Measurements from ENCODE around the gene TJP2. TPM values are rescaled to one million over a fixed set of nuclear protein-coding genes. Genes with fewer than 3 reads are reported as not detected.

Gene TJP2
- total RNA-seq, 2 experiments from 2014 or later = 6.3 to 8.0 TPM

- Mint-ChIP-seq H3K36me3 (ENCODE audit: low read depth) (no peaks in the 10 kb centered on the region), H3K27me3 (peaks cover 18% of the 10 kb centered on the region), H3K4me1 (ENCODE audit: low read depth) (no peaks in the 10 kb centered on the region), H3K27ac (no peak overlapping the region), H3K4me3 (no peak overlapping the region), H3K9me3 (peaks cover 3% of the 10 kb centered on the region)
- H3K9me3 ChIP-seq (ENCODE audit: control insufficient read depth in 1 of 2, insufficient read depth in 1 of 2, low read length in 2 of 2) = peaks cover 0 to 9% of the 10 kb centered on the region in 2 experiments
- intact Hi-C loops (cut with DNase I, micrococcal nuclease) = no loop called here
- no peaks in the 10 kb centered on the region for H3K4me1 ChIP-seq (ENCODE audit: insufficient read depth, low read length)
- H3K27ac ChIP-seq (ENCODE audit: low read depth in 1 of 2, low read length in 2 of 2) = no peak overlapping the region
- H3K4me3 ChIP-seq (ENCODE audit: low read length) = no peak overlapping the region
- ATAC-seq (ENCODE audit: poor library complexity) = no peak
- ChIA-PET POLR2A (no interaction called here), CTCF (no interaction called here)
- peaks cover 0 to 3% of the 10 kb centered on the region in 2 experiments for H3K27me3 ChIP-seq (ENCODE audit: control insufficient read depth in 1 of 2, insufficient read depth in 2 of 2, low read length in 2 of 2)
- DNase-seq = no peak
- no peak for TF ChIP-seq CTCF (IDR thresholded peaks at IDR 0.05)
- no peaks in the 10 kb centered on the region for H3K36me3 ChIP-seq (ENCODE audit: insufficient read depth, low read length)
Observed at GRCh38 chr9:69272212-69272611, 98.1 kb downstream of the TJP2 start.

- Mint-ChIP-seq H3K4me1 (ENCODE audit: low read depth) (no peaks in the 10 kb centered on the region), H3K36me3 (ENCODE audit: low read depth) (no peaks in the 10 kb centered on the region), H3K27me3 (peaks cover 17% of the 10 kb centered on the region), H3K4me3 (no peak overlapping the region), H3K27ac (no peak overlapping the region), H3K9me3 (peaks cover 3% of the 10 kb centered on the region)
- Histone ChIP-seq H3K27me3 (ENCODE audit: control insufficient read depth in 1 of 2, insufficient read depth in 2 of 2, low read length in 2 of 2) (peaks cover 2 to 3% of the 10 kb centered on the region in 2 experiments), H3K27ac (ENCODE audit: low read depth in 1 of 2, low read length in 2 of 2) (no peak overlapping the region), H3K9me3 (ENCODE audit: control insufficient read depth in 1 of 2, insufficient read depth in 1 of 2, low read length in 2 of 2) (peaks cover 0 to 9% of the 10 kb centered on the region in 2 experiments), H3K36me3 (ENCODE audit: insufficient read depth, low read length) (no peaks in the 10 kb centered on the region), H3K4me1 (ENCODE audit: insufficient read depth, low read length) (no peaks in the 10 kb centered on the region), H3K4me3 (ENCODE audit: low read length) (no peak overlapping the region)
- ChIA-PET CTCF (interaction anchor here (0.7 kb wide), 1 partner anchor 101 kb away, joined by 3 read pairs; no protein-coding TSS in a partner anchor), POLR2A (no interaction called here)
- DNase-seq (no peak), ATAC-seq (ENCODE audit: poor library complexity) (no peak)
- intact Hi-C loops (cut with DNase I, micrococcal nuclease) = no loop called here
- TF ChIP-seq CTCF (IDR thresholded peaks at IDR 0.05) = no peak
Observed at GRCh38 chr9:69273161-69273560, 99.1 kb downstream of the TJP2 start.

GRCh38 chr9:69276775-69277174, 102.7 kb downstream of the TJP2 start:
- Mint-ChIP-seq H3K36me3 (ENCODE audit: low read depth) (no peaks in the 10 kb centered on the region), H3K27me3 (peaks cover 17% of the 10 kb centered on the region), H3K4me3 (no peak overlapping the region), H3K27ac (no peak overlapping the region), H3K4me1 (ENCODE audit: low read depth) (no peaks in the 10 kb centered on the region), H3K9me3 (peaks cover 6% of the 10 kb centered on the region)
- no peak for ATAC-seq (ENCODE audit: poor library complexity)
- H3K36me3 ChIP-seq (ENCODE audit: insufficient read depth, low read length) = no peaks in the 10 kb centered on the region
- CTCF ChIA-PET = no interaction called here
- TF ChIP-seq CTCF (IDR thresholded peaks at IDR 0.05) = no peak
- POLR2A ChIA-PET = no interaction called here
- no peaks in the 10 kb centered on the region for H3K4me1 ChIP-seq (ENCODE audit: insufficient read depth, low read length)
- intact Hi-C loops (cut with DNase I, micrococcal nuclease) = no loop called here
- H3K4me3 ChIP-seq (ENCODE audit: low read length) = no peak overlapping the region
- DNase-seq = no peak
- H3K27ac ChIP-seq (ENCODE audit: low read depth in 1 of 2, low read length in 2 of 2) = no peak overlapping the region
- peaks cover 3 to 6% of the 10 kb centered on the region in 2 experiments for H3K27me3 ChIP-seq (ENCODE audit: control insufficient read depth in 1 of 2, insufficient read depth in 2 of 2, low read length in 2 of 2)
- peaks cover 0 to 13% of the 10 kb centered on the region in 2 experiments for H3K9me3 ChIP-seq (ENCODE audit: control insufficient read depth in 1 of 2, insufficient read depth in 1 of 2, low read length in 2 of 2)
